Measurements from ENCODE around the gene CCDC85C.

Gene CCDC85C

GRCh38 chr14:99473458-99473857 lies 130.5 kb downstream of the CCDC85C start:
- no peak for DNase-seq (ENCODE audit: low spot score)

GRCh38 chr14:99472937-99473336 lies 131.1 kb downstream of the CCDC85C start:
- no peak for DNase-seq (ENCODE audit: low spot score)

- no peak for DNase-seq (ENCODE audit: low spot score)
These were observed 132.3 kb downstream of the CCDC85C start for GRCh38 chr14:99471731-99472130.

GRCh38 chr14:99468836-99469592 lies 135.0 kb downstream of the CCDC85C start:
- DNase-seq (ENCODE audit: low spot score): no peak

- DNase-seq (ENCODE audit: low spot score): no peak
These were observed 135.9 kb downstream of the CCDC85C start for GRCh38 chr14:99468081-99468480.

- DNase-seq (ENCODE audit: low spot score): no peak
These were observed 136.5 kb downstream of the CCDC85C start for GRCh38 chr14:99467336-99468078.

- DNase-seq (ENCODE audit: low spot score): no peak
These were observed 137.2 kb downstream of the CCDC85C start for GRCh38 chr14:99466758-99467157.

- DNase-seq (ENCODE audit: low spot score): no peak
These were observed 138.7 kb downstream of the CCDC85C start for GRCh38 chr14:99465288-99465687.

GRCh38 chr14:99463974-99464373 lies 140.0 kb downstream of the CCDC85C start:
- no peak for DNase-seq (ENCODE audit: low spot score)

GRCh38 chr14:99462210-99462609 lies 141.8 kb downstream of the CCDC85C start:
- no peak for DNase-seq (ENCODE audit: low spot score)

- DNase-seq (ENCODE audit: low spot score): no peak
These were observed 142.5 kb downstream of the CCDC85C start for GRCh38 chr14:99461411-99462085.

GRCh38 chr14:99460793-99461192 lies 143.2 kb downstream of the CCDC85C start:
- no peak for DNase-seq (ENCODE audit: low spot score)

- DNase-seq (ENCODE audit: low spot score): no peak
These were observed 144.4 kb downstream of the CCDC85C start for GRCh38 chr14:99459481-99460100.

GRCh38 chr14:99454246-99454645 lies 149.8 kb downstream of the CCDC85C start:
- DNase-seq (ENCODE audit: low spot score): no peak

- DNase-seq (ENCODE audit: low spot score): no peak
These were observed 151.0 kb downstream of the CCDC85C start for GRCh38 chr14:99452968-99453367.

GRCh38 chr14:99451234-99451633 lies 152.8 kb downstream of the CCDC85C start:
- no peak for DNase-seq (ENCODE audit: low spot score)

- no peak for DNase-seq (ENCODE audit: low spot score)
These were observed 153.7 kb downstream of the CCDC85C start for GRCh38 chr14:99450266-99450665.
